Right atrium auricular region (tissue), 2 donors: ENCODE measurements around the gene PTPRO. TPM values are rescaled to one million over a fixed set of nuclear protein-coding genes. Genes with fewer than 3 reads are reported as not detected.

Source experiments
- DNase-seq: peaks from one replicate; pipeline ENCODE4 v3.0.0-alpha.2; 2019; ENCODE audit warnings: low spot score
- H3K27ac ChIP-seq, 2 donors: fragments of 200-600 bp; sonication (generic); 1 replicate in 1 of 2; 2 replicates in 1 of 2; pipeline ENCODE4 v1.5.1; 2016 to 2019
- H3K27me3 ChIP-seq, 2 donors: fragments of 200-600 bp; sonication (generic); one replicate each; pipeline versions ENCODE4 v1.5.1 to v1.6.0; 2017 to 2019
- H3K36me3 ChIP-seq: fragments of 200-600 bp; sonication (generic); one replicate; pipeline ENCODE4 v1.5.1; 2016
- H3K4me1 ChIP-seq, 2 donors: fragments of 200-600 bp; sonication (generic); one replicate each; pipeline versions ENCODE4 v1.5.1 to v1.6.0; 2017 to 2019
- H3K4me3 ChIP-seq, 2 donors: fragments of 200-600 bp; sonication (generic); 1 replicate in 1 of 2; 2 replicates in 1 of 2; pipeline ENCODE4 v1.5.1; 2017 to 2019; ENCODE audit warnings: mild to moderate bottlenecking in 1 of 2, moderate library complexity in 1 of 2
- H3K9me3 ChIP-seq, 2 donors: fragments of 200-600 bp; sonication (generic); one replicate each; pipeline ENCODE4 v1.5.1; 2019
- CTCF ChIP-seq, 2 donors: fragments of 200-600 bp; sonication (generic); IDR thresholded peaks; one replicate each; pipeline ENCODE4 v1.5.1; 2019; ENCODE audit warnings: antibody characterized with exemption in 2 of 2
- total RNA-seq, 2 donors: library from RNA; depleted of rRNA; stranded (reverse); fragments of >200 nt; gene quantifications; one replicate each; pipeline ENCODE4 v1.1.0, GENCODE V29; 2016

PTPRO gene
- total RNA-seq, 2 donors from 2014 or later, result 0.30 to 2.9 TPM

DNA sequence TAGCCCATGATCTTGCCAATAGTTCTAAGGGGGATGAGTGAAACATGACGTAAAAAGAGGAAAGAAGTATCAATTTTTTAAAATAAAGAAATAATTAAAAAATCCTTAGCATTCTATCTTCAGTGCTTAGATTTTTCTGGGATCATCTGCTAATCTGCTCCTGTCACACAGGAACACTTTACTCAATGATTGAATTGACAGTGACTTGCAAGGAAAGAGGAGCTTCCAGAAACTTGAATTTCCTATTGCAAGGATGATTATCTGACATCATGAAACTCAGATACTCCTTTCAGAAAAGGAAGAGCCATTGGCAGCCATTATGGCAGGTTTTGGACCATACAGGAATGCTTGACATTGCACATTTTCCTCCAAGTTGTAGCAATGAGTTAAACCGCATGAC, 41.4 kb upstream of the PTPRO start:
- peaks cover 0 to 15% of the 10 kb centered on the region in 2 donors for H3K4me1 ChIP-seq
- no peaks in the 10 kb centered on the region for H3K9me3 ChIP-seq
- DNase-seq, result no peak
- no peak for TF ChIP-seq CTCF (IDR thresholded peaks at IDR 0.05)
- no peaks in the 10 kb centered on the region for H3K27me3 ChIP-seq
- H3K27ac ChIP-seq, result no peak overlapping the region
- H3K36me3 ChIP-seq, result no peaks in the 10 kb centered on the region
- H3K4me3 ChIP-seq, result no peak overlapping the region

GRCh38 chr12:15289192-15289591, 33.1 kb upstream of the PTPRO start:
- TF ChIP-seq CTCF (IDR thresholded peaks at IDR 0.05), result no peak
- DNase-seq, result no peak
- Histone ChIP-seq H3K36me3 (no peaks in the 10 kb centered on the region), H3K4me1 (no peaks in the 10 kb centered on the region), H3K27me3 (no peaks in the 10 kb centered on the region), H3K9me3 (no peaks in the 10 kb centered on the region), H3K4me3 (no peak overlapping the region), H3K27ac (no peak overlapping the region)

- DNase-seq, result no peak
- Histone ChIP-seq H3K9me3 (no peaks in the 10 kb centered on the region), H3K36me3 (no peaks in the 10 kb centered on the region), H3K4me1 (no peaks in the 10 kb centered on the region), H3K27ac (no peak overlapping the region), H3K4me3 (no peak overlapping the region), H3K27me3 (no peaks in the 10 kb centered on the region)
- no peak for TF ChIP-seq CTCF (IDR thresholded peaks at IDR 0.05)
Measured at GRCh38 chr12:15293731-15294130, 28.6 kb upstream of the PTPRO start.

DNA sequence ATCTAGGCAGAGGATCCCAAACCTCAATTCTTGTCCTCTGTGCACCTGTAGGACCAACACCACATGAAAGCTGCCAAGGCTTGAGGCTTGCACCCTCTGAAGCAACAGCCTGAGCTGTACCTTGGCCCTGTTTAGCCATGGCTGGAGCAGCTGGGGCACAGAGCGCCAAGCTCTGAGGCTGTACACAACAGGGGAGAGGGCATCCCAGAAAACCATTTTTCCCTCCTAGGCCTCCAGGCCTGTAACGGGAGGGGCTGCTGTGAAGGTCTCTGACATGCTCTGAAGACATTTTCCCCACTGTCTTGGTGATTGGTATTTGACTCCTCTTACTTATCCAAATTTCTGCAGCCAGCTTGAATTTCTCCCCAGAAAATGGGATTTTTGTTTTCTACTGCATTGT, 22.4 kb upstream of the PTPRO start:
- no peak overlapping the region for H3K27ac ChIP-seq
- DNase-seq, result no peak
- H3K9me3 ChIP-seq, result peaks cover 0 to 10% of the 10 kb centered on the region in 2 donors
- no peaks in the 10 kb centered on the region for H3K36me3 ChIP-seq
- H3K4me1 ChIP-seq, result no peaks in the 10 kb centered on the region
- TF ChIP-seq CTCF (IDR thresholded peaks at IDR 0.05), result no peak
- no peaks in the 10 kb centered on the region for H3K27me3 ChIP-seq
- no peak overlapping the region for H3K4me3 ChIP-seq

DNA sequence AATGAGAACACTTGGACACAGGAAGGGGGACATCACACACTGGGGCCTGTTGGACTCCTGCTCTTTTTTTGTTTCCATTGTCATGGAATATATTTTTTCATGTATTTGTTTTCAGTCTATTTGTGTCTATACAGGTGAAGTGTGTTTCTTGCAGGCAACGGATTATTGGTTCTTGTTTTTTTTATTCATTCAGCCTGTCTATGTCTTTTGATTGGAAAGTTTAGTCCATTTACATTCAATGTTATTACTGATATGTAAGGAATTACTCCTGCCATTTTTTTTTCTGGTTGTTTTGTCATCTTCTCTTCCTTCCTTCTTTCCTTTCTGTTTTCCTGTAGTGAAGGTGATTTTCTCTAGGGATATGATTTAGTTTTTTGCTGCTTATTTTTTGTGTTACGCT, 18.0 kb upstream of the PTPRO start:
- H3K4me3 ChIP-seq, result no peak overlapping the region
- no peaks in the 10 kb centered on the region for H3K4me1 ChIP-seq
- no peaks in the 10 kb centered on the region for H3K27me3 ChIP-seq
- no peak overlapping the region for H3K27ac ChIP-seq
- TF ChIP-seq CTCF (IDR thresholded peaks at IDR 0.05), result no peak
- no peak for DNase-seq
- H3K36me3 ChIP-seq, result no peaks in the 10 kb centered on the region
- H3K9me3 ChIP-seq, result peaks cover 0 to 18% of the 10 kb centered on the region in 2 donors

- DNase-seq, result no peak
- Histone ChIP-seq H3K36me3 (no peaks in the 10 kb centered on the region), H3K4me3 (no peak overlapping the region), H3K27ac (no peak overlapping the region), H3K9me3 (peaks cover 0 to 14% of the 10 kb centered on the region in 2 donors), H3K4me1 (no peaks in the 10 kb centered on the region), H3K27me3 (no peaks in the 10 kb centered on the region)
- TF ChIP-seq CTCF (IDR thresholded peaks at IDR 0.05), result no peak
Measured at GRCh38 chr12:15306605-15307004, 15.7 kb upstream of the PTPRO start.
